Retinal pigment epithelial cell (primary cell): Measurements from ENCODE around the gene THBS4.

Experiments
- DNase-seq: peaks from one replicate; pipeline ENCODE4 v3.0.0-alpha.2; 2010; ENCODE audit warnings: low read depth
- H3K4me3 ChIP-seq: 2 replicates; pipeline ENCODE4 v1.5.1; 2011; ENCODE audit warnings: mild to moderate bottlenecking, low read length, control low read depth, moderate library complexity
- TF ChIP-seq, protein P1 (sequence below): conservative IDR thresholded peaks from 2 replicates; pipeline ENCODE4 v1.5.1; 2011; ENCODE audit warnings: low read depth, low read length, control low read depth, inconsistent platforms

The THBS4 gene

GRCh38 chr5:80002677-80003076 lies 32.5 kb upstream of the THBS4 start:
- no peak for DNase-seq
- TF ChIP-seq, protein P1, sequence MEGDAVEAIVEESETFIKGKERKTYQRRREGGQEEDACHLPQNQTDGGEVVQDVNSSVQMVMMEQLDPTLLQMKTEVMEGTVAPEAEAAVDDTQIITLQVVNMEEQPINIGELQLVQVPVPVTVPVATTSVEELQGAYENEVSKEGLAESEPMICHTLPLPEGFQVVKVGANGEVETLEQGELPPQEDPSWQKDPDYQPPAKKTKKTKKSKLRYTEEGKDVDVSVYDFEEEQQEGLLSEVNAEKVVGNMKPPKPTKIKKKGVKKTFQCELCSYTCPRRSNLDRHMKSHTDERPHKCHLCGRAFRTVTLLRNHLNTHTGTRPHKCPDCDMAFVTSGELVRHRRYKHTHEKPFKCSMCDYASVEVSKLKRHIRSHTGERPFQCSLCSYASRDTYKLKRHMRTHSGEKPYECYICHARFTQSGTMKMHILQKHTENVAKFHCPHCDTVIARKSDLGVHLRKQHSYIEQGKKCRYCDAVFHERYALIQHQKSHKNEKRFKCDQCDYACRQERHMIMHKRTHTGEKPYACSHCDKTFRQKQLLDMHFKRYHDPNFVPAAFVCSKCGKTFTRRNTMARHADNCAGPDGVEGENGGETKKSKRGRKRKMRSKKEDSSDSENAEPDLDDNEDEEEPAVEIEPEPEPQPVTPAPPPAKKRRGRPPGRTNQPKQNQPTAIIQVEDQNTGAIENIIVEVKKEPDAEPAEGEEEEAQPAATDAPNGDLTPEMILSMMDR = no peak
- no peak overlapping the region for H3K4me3 ChIP-seq

DNA sequence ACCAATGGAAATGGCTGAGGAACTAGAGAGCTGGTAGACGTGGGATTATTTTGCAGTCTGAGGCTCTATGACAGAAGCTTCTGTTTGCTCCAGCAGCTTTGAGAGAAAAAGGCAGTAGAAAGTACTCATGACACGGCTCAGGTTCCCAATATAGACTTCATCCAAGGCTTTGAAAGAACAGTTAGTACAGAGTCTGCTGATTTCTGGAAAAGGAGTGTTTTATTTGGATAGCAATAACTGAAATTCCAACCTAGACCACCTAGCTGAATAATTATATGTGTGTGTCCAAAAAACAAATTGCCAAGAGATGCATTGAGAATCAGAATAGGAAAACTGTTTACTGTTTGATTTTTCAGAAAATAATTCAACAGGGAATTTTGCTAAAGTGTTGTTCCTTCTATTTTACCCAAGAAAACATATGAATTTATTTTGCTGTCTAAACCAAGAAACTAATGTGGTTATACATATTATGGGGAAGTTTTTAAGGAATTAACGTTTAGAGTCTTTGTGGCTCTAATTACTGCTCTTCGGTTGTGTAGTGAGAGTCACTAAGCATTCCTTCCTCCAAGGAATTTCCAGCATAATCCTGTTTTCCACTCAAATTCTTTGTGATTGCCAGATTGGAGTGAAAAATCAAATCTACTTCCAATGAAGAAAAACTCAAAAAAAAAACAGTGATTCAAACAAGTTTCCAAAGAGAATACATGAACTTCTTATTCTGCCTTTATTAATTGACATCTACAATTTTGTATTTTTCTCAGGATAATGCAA lies 26.0 kb upstream of the THBS4 start:
- TF ChIP-seq, protein P1 = no peak

DNA sequence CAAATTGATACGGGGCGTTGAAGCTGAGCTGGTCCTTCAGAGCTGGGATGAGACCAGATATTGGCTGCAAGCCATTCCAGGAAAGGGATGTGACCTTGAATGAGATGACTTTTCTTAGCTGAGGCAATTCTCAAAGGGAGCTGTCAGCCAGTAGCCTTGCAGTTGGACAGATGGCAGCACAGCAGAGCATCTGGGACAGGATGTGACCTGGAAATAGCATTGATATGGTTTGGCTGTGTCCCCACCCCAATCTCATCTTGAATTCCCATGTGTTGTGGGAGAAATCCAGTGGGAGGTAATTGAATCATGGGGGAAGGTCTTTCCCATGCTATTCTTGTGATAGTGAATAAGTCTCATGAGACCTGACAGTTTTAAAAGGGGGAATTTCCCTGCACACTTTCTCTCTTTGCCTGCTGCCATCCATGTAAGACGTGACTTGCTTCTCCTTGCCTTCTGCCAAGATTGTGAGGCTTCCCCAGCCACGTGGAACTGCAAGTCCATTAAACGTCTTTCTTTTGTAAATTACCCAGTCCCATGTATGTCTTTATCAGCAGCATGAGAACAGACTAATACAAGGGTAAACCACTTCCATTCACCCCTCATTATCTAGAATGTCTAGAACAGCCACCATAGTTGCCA lies 24.3 kb upstream of the THBS4 start:
- TF ChIP-seq, protein P1 = no peak
- no peak overlapping the region for H3K4me3 ChIP-seq
- DNase-seq = no peak

More for the DNA sequence above, 26.0 kb upstream of the THBS4 start:
- peak; percentile 32 for DNase-seq
- no peak overlapping the region for H3K4me3 ChIP-seq

- no peak overlapping the region for H3K4me3 ChIP-seq
- TF ChIP-seq, protein P1 = no peak
- no peak for DNase-seq
Observed at GRCh38 chr5:80025069-80025468, 10.1 kb upstream of the THBS4 start.

DNA sequence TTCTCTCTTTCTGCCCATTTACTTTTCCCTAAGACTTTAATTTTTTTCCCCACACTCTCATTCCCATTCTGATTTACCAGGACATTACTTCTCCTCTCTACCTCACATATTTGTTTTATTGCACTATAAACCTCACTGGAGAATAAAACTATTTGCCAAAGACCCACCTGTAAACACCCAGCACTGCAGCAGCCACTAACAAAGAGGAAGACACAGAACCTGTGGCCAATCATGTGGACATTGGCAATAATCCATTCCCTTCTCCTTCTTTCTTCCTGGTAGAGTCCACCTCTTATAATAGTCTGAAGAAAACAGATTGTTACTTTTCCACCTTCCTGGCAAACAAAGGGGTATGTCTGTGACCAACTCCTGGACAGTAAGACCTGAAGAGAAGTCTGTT lies 8.3 kb upstream of the THBS4 start:
- TF ChIP-seq, protein P1 = no peak
- no peak overlapping the region for H3K4me3 ChIP-seq
- DNase-seq = no peak

DNA sequence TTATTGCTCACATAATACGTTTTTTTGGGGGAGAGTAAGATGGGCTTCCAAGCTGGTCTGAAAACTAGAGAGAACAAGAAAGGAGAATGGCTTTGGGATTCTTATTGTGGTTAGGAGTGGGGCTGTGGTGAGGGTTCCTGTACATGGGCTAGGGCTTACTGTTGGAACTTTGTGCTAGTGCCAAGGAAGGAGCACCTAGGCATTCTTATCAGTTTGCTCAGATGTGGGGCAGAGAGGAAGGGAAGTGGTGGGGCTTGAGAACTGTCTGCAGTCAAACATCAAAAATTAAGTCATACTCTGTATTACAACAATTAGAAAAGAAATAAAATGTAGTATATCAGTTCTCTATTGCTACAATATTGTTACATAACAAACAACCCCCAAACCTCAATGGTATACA lies 4.0 kb upstream of the THBS4 start:
- DNase-seq = no peak
- H3K4me3 ChIP-seq = no peak overlapping the region
- TF ChIP-seq, protein P1 = no peak

DNA sequence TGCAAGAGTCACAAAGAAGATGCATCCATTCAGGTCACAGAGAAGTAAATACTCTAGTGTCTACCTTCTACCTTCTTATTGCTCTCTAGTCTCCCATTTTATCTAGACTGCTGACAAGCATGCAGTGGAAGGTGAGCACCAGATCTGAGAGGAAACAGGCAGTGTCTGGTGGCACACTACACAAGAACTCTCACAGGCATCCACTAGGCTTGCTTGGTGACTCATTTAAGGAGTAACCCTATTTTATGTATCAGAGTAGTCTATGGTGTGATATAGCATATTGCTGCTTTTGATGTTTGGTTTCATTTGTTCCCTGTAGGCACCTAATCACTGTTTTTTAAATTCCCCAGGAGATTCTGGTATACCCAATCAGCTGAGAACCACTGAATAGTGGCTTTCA lies 1.6 kb upstream of the THBS4 start:
- TF ChIP-seq, protein P1 = no peak
- H3K4me3 ChIP-seq = no peak overlapping the region
- no peak for DNase-seq
